Measurements from ENCODE around the gene PDGFA.

Gene PDGFA

GRCh38 chr7:550881-551614, 31.4 kb upstream of the PDGFA start:
- TF ChIP-seq CTCF (IDR thresholded peaks at IDR 0.05; ENCODE audit: control insufficient read depth, extremely low read depth, insufficient read depth), result no peak
- H3K4me3 ChIP-seq (ENCODE audit: low read depth, low read length), result no peak overlapping the region
- DNase-seq (ENCODE audit: low read depth), result no peak

GRCh38 chr7:549891-550625, 30.4 kb upstream of the PDGFA start:
- TF ChIP-seq CTCF (IDR thresholded peaks at IDR 0.05; ENCODE audit: control insufficient read depth, extremely low read depth, insufficient read depth), result no peak
- H3K4me3 ChIP-seq (ENCODE audit: low read depth, low read length), result no peak overlapping the region
- no peak for DNase-seq (ENCODE audit: low read depth)

- no peak for DNase-seq (ENCODE audit: low read depth)
- no peak for TF ChIP-seq CTCF (IDR thresholded peaks at IDR 0.05; ENCODE audit: control insufficient read depth, extremely low read depth, insufficient read depth)
- H3K4me3 ChIP-seq (ENCODE audit: low read depth, low read length), result no peak overlapping the region
Measured at GRCh38 chr7:549066-549890, 29.6 kb upstream of the PDGFA start.

GRCh38 chr7:548401-548800, 28.8 kb upstream of the PDGFA start:
- no peak overlapping the region for H3K4me3 ChIP-seq (ENCODE audit: low read depth, low read length)
- no peak for TF ChIP-seq CTCF (IDR thresholded peaks at IDR 0.05; ENCODE audit: control insufficient read depth, extremely low read depth, insufficient read depth)
- DNase-seq (ENCODE audit: low read depth), result no peak

GRCh38 chr7:545470-545869, 25.8 kb upstream of the PDGFA start:
- no peak for TF ChIP-seq CTCF (IDR thresholded peaks at IDR 0.05; ENCODE audit: control insufficient read depth, extremely low read depth, insufficient read depth)
- H3K4me3 ChIP-seq (ENCODE audit: low read depth, low read length), result no peak overlapping the region
- DNase-seq (ENCODE audit: low read depth), result no peak

GRCh38 chr7:544338-545221, 24.9 kb upstream of the PDGFA start:
- no peak for DNase-seq (ENCODE audit: low read depth)
- no peak for TF ChIP-seq CTCF (IDR thresholded peaks at IDR 0.05; ENCODE audit: control insufficient read depth, extremely low read depth, insufficient read depth)
- H3K4me3 ChIP-seq (ENCODE audit: low read depth, low read length), result no peak overlapping the region
